GM19395 (cell line): ENCODE results near the gene CDC42EP4.

Source experiments
- ATAC-seq: cut with Tn5 transposase; IDR thresholded peaks from one replicate; pipeline ENCODE4 v1.9.1; 2021; ENCODE audit warnings: mild to moderate bottlenecking, moderate library complexity; ENCODE audit not compliant: unreplicated experiment

Gene CDC42EP4

GRCh38 chr17:73304438-73304837 is 7.4 kb downstream of the CDC42EP4 start:
- ATAC-seq = no peak

GRCh38 chr17:73302189-73302588 is 9.6 kb downstream of the CDC42EP4 start:
- no peak for ATAC-seq

- no peak for ATAC-seq
Measured at GRCh38 chr17:73301369-73301768, 10.4 kb downstream of the CDC42EP4 start.

GRCh38 chr17:73300392-73300791 is 11.4 kb downstream of the CDC42EP4 start:
- ATAC-seq = no peak

- no peak for ATAC-seq
Measured at GRCh38 chr17:73297934-73298861, 13.6 kb downstream of the CDC42EP4 start.

GRCh38 chr17:73293480-73293911 is 18.3 kb downstream of the CDC42EP4 start:
- no peak for ATAC-seq

- ATAC-seq = no peak
Measured at GRCh38 chr17:73293031-73293430, 18.8 kb downstream of the CDC42EP4 start.

GRCh38 chr17:73292031-73292531 is 19.7 kb downstream of the CDC42EP4 start:
- ATAC-seq = no peak

GRCh38 chr17:73291260-73291801 is 20.5 kb downstream of the CDC42EP4 start:
- ATAC-seq = peak; percentile 90

- ATAC-seq = peak; percentile 75
Measured at GRCh38 chr17:73290399-73291259, 21.2 kb downstream of the CDC42EP4 start.

GRCh38 chr17:73289549-73290254 is 22.1 kb downstream of the CDC42EP4 start:
- ATAC-seq = no peak

- ATAC-seq = no peak
Measured at GRCh38 chr17:73288534-73289302, 23.1 kb downstream of the CDC42EP4 start.

GRCh38 chr17:73286863-73287296 is 24.9 kb downstream of the CDC42EP4 start:
- ATAC-seq = no peak

- ATAC-seq = no peak
Measured at GRCh38 chr17:73285916-73286862, 25.6 kb downstream of the CDC42EP4 start.

- ATAC-seq = no peak
Measured at GRCh38 chr17:73285603-73285908, 26.2 kb downstream of the CDC42EP4 start.

GRCh38 chr17:73284906-73285602 is 26.7 kb downstream of the CDC42EP4 start:
- no peak for ATAC-seq

GRCh38 chr17:73284354-73284753 is 27.4 kb downstream of the CDC42EP4 start:
- no peak for ATAC-seq

- no peak for ATAC-seq
Measured at GRCh38 chr17:73283841-73284282, 27.9 kb downstream of the CDC42EP4 start.
